Measurements from ENCODE around the gene DAPK1.

Gene DAPK1

DNA sequence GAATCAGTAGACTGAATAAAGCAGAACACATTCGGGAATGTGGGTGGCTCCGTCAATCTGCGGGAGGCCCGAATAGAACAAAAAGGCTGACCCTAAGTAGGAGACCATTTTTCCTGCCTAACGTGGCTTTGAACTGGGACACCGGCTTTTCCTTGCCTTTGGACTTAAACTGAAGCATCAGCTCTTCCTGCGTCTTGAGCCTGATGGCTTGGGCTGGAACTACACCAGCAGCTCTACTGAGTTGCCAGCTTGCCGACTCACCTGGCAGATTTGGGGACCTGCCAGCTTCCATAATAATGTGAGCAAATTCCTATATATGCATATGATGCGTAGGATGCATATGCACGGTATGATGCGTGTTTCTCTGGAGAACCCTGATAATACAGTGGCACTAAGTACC lies 111.3 kb downstream of the DAPK1 start:
- in situ Hi-C loops (cut with HindIII; ENCODE audit: low sequenced_read_pairs): no loop called here

GRCh38 chr9:87609486-87609885 lies 111.8 kb downstream of the DAPK1 start:
- in situ Hi-C loops (cut with HindIII; ENCODE audit: low sequenced_read_pairs): no loop called here

GRCh38 chr9:87610200-87611155 lies 112.8 kb downstream of the DAPK1 start:
- in situ Hi-C loops (cut with HindIII; ENCODE audit: low sequenced_read_pairs): no loop called here

- in situ Hi-C loops (cut with HindIII; ENCODE audit: low sequenced_read_pairs): no loop called here
These were observed 114.1 kb downstream of the DAPK1 start for GRCh38 chr9:87611776-87612175.

DNA sequence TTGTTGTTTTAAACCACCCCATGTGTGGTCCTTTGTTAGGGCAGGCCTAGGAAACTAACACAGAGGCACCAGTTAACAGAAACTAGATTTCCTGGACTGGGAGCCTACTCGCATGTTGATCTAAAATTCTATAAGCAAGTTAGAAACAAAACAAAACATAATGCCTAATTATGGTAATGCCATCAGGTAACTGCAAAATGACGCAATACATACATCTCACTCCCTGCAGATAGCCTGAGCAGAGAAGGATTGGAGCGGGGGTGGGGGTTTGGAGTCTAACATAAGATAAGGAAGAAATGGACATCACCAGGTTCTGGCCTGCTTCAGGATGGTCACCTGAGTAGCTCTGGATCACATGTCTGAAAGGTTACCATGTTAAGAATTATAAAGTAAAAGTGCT lies 114.9 kb downstream of the DAPK1 start:
- in situ Hi-C loops (cut with HindIII; ENCODE audit: low sequenced_read_pairs): no loop called here

GRCh38 chr9:87613265-87614111 lies 115.8 kb downstream of the DAPK1 start:
- in situ Hi-C loops (cut with HindIII; ENCODE audit: low sequenced_read_pairs): no loop called here

GRCh38 chr9:87614397-87614796 lies 116.7 kb downstream of the DAPK1 start:
- in situ Hi-C loops (cut with HindIII; ENCODE audit: low sequenced_read_pairs): no loop called here

DNA sequence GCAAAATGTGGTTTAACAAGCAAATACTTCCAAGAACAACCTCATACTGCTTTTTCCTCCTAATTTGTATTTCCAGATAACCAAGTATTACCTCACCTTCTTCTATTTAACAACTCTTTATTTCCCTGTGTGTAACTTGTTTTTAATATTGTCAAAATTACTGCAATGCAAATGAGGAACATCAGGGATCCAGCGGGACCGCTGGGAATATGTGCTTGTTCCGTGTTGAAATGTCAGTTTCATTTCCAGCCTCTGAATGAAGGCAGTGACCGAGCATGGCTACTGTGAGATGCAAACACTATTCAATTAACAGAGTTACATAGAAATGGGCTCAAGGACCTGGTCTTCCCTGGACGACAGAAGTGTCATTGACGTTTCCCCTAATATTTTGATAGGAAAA lies 117.5 kb downstream of the DAPK1 start:
- in situ Hi-C loops (cut with HindIII; ENCODE audit: low sequenced_read_pairs): no loop called here

GRCh38 chr9:87615547-87616148 lies 118.0 kb downstream of the DAPK1 start:
- in situ Hi-C loops (cut with HindIII; ENCODE audit: low sequenced_read_pairs): no loop called here

DNA sequence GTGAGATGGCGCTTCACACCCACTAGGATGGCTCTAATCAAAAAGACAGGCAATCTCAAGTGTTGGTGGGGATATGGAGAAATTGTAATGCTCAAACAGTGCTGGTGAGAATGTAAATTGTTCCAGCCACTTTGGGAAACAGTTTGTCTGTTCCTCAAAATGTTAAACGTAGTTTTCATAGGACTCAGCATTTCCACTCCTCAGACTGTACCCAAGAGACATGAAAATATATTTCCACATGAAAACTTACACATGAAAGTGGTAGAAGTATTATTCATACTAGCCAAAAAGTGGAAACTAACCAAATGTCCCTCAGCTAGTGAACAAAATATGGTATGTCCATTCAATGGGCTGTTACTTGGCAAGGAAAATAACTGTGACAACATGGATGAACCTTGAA lies 120.6 kb downstream of the DAPK1 start:
- in situ Hi-C loops (cut with HindIII; ENCODE audit: low sequenced_read_pairs): no loop called here

DNA sequence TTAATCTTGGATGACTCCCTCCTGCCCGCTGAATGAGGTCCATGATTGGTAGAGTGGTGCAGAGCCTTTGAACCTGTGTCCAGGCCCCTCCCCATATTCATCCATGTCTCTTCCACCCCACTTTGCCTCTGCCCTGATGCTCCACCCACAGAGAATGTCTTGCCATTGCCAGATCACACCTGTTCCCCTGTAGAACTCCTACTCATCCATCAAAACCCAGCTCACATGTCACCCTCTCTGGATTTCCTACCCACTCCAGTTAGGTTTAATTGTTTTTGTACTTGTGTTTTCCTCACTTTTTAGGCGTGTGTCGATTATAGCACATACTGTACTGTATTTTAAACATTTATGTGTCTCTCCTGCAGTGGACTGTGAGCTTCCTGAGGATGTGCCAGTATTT lies 121.3 kb downstream of the DAPK1 start:
- in situ Hi-C loops (cut with HindIII; ENCODE audit: low sequenced_read_pairs): no loop called here

DNA sequence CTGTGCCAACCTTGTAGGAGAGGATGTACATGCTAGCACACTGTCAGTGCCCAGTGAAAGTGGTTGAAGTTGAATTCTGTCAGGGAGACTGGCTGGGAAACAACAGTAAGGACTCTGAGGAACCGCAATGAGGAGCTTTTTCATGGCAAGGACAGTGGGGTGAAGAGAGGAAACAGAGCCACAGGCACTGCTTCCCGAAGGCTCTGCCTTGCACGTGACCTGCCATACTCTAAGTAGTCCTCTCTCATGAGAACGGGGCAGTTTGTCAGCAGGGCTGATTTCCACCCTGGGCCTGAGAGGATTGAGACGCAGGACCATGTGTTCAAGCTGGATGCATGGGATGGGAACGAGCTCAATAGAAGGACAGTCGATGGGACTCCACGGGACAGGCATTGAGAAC lies 121.7 kb downstream of the DAPK1 start:
- in situ Hi-C loops (cut with HindIII; ENCODE audit: low sequenced_read_pairs): no loop called here

- in situ Hi-C loops (cut with HindIII; ENCODE audit: low sequenced_read_pairs): no loop called here
These were observed 123.2 kb downstream of the DAPK1 start for GRCh38 chr9:87620731-87621322.

GRCh38 chr9:87622098-87622497 lies 124.4 kb downstream of the DAPK1 start:
- in situ Hi-C loops (cut with HindIII; ENCODE audit: low sequenced_read_pairs): no loop called here

GRCh38 chr9:87622923-87623322 lies 125.3 kb downstream of the DAPK1 start:
- in situ Hi-C loops (cut with HindIII; ENCODE audit: low sequenced_read_pairs): no loop called here

DNA sequence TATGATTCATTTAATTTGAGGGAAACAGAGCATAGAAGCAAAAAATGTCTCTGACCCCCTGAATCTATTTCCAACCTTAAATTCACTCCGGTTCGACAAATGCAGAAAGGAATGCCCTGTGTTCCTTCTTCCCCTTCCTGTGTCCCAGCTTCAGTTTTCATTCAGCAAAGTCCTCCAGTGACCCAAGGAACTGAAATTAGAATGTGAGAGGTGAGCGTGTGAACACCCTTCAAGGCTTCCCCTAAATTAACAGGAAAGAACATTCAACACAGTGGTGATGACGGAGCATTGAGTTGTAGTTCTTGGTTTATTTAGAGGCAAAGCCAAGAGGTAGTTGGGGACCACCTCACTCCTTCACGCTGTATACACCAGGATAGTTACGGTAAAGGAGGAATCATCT lies 130.7 kb downstream of the DAPK1 start:
- in situ Hi-C loops (cut with HindIII; ENCODE audit: low sequenced_read_pairs): loop anchor here (25.0 kb wide), 1 partner anchor 666 kb away; no protein-coding TSS in a partner anchor

- in situ Hi-C loops (cut with HindIII; ENCODE audit: low sequenced_read_pairs): loop anchor here (25.0 kb wide), 1 partner anchor 667 kb away; no protein-coding TSS in a partner anchor
These were observed 131.4 kb downstream of the DAPK1 start for GRCh38 chr9:87629104-87629503.

- in situ Hi-C loops (cut with HindIII; ENCODE audit: low sequenced_read_pairs): loop anchor here (25.0 kb wide), 1 partner anchor 668 kb away; no protein-coding TSS in a partner anchor
These were observed 132.6 kb downstream of the DAPK1 start for GRCh38 chr9:87630266-87630665.

DNA sequence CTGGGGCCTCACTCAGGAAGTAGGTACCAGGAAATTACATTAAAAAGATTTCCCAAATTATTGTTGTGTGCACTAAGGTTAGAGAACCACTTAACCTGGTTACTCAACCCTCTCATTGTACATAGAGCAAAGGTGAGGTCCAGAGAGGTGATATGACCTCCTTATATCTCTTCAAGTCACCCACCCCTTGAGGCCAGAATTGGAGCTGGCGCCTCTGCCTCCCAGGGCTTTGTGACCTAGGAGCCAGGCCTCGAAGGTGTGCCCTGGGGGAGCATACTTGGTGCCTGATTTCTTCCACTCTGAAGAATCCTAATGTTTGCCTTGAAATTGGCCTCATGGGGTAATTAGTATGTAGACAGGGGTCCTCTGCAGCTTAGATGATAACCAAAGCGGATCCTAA lies 133.2 kb downstream of the DAPK1 start:
- in situ Hi-C loops (cut with HindIII; ENCODE audit: low sequenced_read_pairs): loop anchor here (25.0 kb wide), 1 partner anchor 669 kb away; no protein-coding TSS in a partner anchor

DNA sequence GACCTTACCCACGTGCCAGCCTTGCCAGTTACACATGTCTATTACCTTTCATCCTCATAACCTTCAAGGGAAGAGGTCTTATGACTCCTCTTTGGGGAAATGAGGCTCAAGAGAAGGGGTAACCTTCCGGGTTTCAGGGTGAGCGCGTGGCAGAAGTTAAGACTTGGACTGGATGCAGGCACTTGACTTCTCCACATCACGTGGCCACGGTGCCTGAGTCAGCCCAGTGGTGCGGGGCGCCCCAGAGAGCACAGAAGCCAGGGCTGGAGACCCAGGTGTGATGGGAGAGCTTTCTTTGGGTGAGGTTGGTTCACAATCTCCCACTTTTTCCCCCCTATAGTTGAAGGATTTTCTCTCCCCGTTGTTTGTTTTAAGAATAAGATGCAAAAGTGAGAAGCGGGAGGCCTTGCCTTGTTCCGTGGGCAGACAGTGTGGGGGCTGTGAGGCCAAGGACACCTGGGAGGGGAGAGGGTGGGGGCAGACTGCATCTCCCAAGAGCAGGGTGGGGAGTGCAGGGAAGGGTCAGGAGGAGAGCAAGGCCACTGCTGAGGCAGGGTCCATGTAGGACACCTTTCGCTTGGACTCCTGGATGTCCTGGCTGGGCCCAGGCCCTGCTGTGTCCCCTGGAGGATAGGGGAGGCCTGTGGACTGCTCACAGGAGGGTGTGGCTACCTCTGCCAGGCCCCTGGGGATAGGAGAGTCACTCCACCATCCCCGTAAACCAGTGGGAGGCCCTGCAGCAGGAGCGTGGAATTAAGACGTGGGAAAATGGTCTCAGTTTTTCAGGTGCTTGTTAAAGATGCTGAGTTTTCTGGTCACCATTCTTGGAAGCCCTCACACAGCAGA lies 138.2 kb downstream of the DAPK1 start:
- in situ Hi-C loops (cut with HindIII; ENCODE audit: low sequenced_read_pairs): loop anchor here (25.0 kb wide), 1 partner anchor 674 kb away; no protein-coding TSS in a partner anchor

Measured in endothelial cell of hepatic sinusoid (primary cell).